Naive B cell (primary cell): ENCODE measurements around the gene CLDN3. TPM values are rescaled to one million over a fixed set of nuclear protein-coding genes. Genes with fewer than 3 reads are reported as not detected.
"Not testable (repeated sequence)": the region's sequence is repeated elsewhere in the genome, so short reads cannot be mapped to it uniquely, and the experiment has no call there.

Source experiments
- ATAC-seq, 2 donors: fragments of 150-1000 bp; cut with Tn5 transposase; 2 replicates each; pipeline ENCODE4 v1.10.0; 2021; ENCODE audit warnings: low read depth in 2 of 2, mild to moderate bottlenecking in 2 of 2, moderate library complexity in 2 of 2
- DNase-seq: peaks from one replicate; pipeline ENCODE4 v3.0.0; 2022
- H3K27ac Mint-ChIP-seq, 6 donors: one replicate each; pipeline ENCODE4 v1.8.0; 2020 to 2022; ENCODE audit warnings: mild to moderate bottlenecking in 6 of 6, mixed read lengths in 6 of 6, moderate library complexity in 5 of 6, inconsistent platforms in 2 of 6
- H3K27me3 Mint-ChIP-seq, 3 donors: one replicate each; pipeline ENCODE4 v1.8.0; 2021 to 2022; ENCODE audit warnings: mixed read lengths in 3 of 3, mild to moderate bottlenecking in 1 of 3
- H3K36me3 Mint-ChIP-seq, 2 donors: one replicate each; pipeline ENCODE4 v1.8.0; 2020 to 2022; ENCODE audit warnings: mixed read lengths in 2 of 2, inconsistent platforms in 1 of 2, mild to moderate bottlenecking in 1 of 2
- H3K4me1 Mint-ChIP-seq, 3 donors: one replicate each; pipeline ENCODE4 v1.8.0; 2020 to 2022; ENCODE audit warnings: mixed read lengths in 3 of 3, inconsistent platforms in 1 of 3, mild to moderate bottlenecking in 1 of 3, moderate library complexity in 1 of 3
- H3K4me3 Mint-ChIP-seq, 8 donors: one replicate each; pipeline ENCODE4 v1.8.0; 2020 to 2022; ENCODE audit warnings: mild to moderate bottlenecking in 8 of 8, mixed read lengths in 8 of 8, moderate library complexity in 8 of 8, inconsistent platforms in 2 of 8
- H3K9me3 Mint-ChIP-seq, 7 donors: one replicate each; pipeline ENCODE4 v1.8.0; 2020 to 2022; ENCODE audit warnings: mixed read lengths in 7 of 7, mild to moderate bottlenecking in 5 of 7, inconsistent platforms in 2 of 7, moderate library complexity in 1 of 7
- polyA plus RNA-seq, 6 donors: library from polyadenylated mRNA; unstranded; fragments of 300-500 nt; fragmentation: Illumina TruSeq; gene quantifications; one replicate each; pipeline ENCODE4 v1.2.3, GENCODE V29; 2021; ENCODE audit warnings: low read depth in 6 of 6

CLDN3 gene
- polyA plus RNA-seq, 6 donors from 2014 or later, result not detected

DNA sequence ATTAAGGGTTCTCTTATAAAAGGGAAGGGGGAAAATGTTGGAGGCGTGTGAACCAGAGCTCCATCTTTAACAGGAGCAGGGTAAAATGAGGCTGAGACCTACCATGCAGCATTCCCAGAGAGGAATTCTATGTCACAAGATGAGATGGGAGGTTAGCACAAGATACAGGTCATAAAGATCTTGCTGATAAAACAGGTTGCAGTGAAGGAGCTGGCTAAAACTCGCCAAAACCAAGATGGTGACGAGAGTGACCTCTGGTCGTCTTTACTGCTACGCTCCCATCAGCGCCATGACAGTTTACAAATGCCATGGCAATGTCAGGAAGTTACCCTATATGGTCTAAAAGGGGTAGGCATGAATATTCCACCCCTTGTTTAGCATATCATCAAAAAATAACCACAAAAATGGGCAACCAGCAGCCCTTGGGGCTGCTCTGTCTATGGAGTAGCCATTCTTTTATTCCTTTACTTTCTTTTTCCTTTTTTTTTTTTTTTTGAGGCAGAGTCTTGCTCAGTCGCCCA lies 21.2 kb upstream of the CLDN3 start:
- H3K27me3 Mint-ChIP-seq, H3K4me3 Mint-ChIP-seq, DNase-seq, H3K36me3 Mint-ChIP-seq, ATAC-seq: not testable (repeated sequence)
- Mint-ChIP-seq H3K4me1 (peaks cover 0 to 12% (median 0%) of the 10 kb centered on the region in 3 donors), H3K27ac (peak overlapping the region in 2 of 6 donors; percentile 36 to 44), H3K9me3 (peaks cover 0 to 23% (median 11%) of the 10 kb centered on the region in 7 donors)

GRCh38 chr7:73789051-73789450 lies 19.0 kb upstream of the CLDN3 start:
- ATAC-seq, result no peak
- DNase-seq, result no peak
- Mint-ChIP-seq H3K9me3 (peaks cover 0 to 23% (median 11%) of the 10 kb centered on the region in 7 donors), H3K4me1 (peaks cover 0 to 7% (median 0%) of the 10 kb centered on the region in 3 donors), H3K27ac (no peak overlapping the region), H3K27me3 (peaks cover 0 to 16% (median 8%) of the 10 kb centered on the region in 3 donors), H3K4me3 (no peak overlapping the region), H3K36me3 (peaks cover 0 to 6% of the 10 kb centered on the region in 2 donors)

GRCh38 chr7:73787786-73788048 lies 17.6 kb upstream of the CLDN3 start:
- not testable (repeated sequence) for ATAC-seq, H3K4me1 Mint-ChIP-seq, H3K36me3 Mint-ChIP-seq, H3K27ac Mint-ChIP-seq, DNase-seq
- H3K27me3 Mint-ChIP-seq, result peaks cover 0 to 16% (median 8%) of the 10 kb centered on the region in 3 donors
- peaks cover 0 to 23% (median 11%) of the 10 kb centered on the region in 7 donors for H3K9me3 Mint-ChIP-seq
- peak overlapping the region in 1 of 8 donors; percentile 61 for H3K4me3 Mint-ChIP-seq

DNA sequence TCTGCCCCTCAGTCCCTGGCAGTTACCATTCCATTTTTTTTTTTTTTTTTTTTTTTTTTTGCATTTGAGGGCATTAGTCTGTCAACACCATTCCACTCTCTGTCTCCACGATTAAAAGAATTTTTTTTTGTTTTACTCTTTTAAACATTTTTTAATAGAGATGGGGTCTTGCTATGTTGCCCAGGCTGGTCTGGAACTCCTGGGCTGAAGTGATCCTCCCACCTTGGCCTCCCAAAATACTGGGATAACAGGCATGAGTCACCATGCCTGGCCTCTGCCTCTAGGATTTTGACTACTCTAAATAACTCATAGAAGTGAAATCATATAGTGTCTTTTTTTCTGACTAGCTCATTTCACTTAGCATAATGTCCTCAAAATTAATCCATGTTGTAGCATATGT lies 16.5 kb upstream of the CLDN3 start:
- peaks cover 0 to 4% of the 10 kb centered on the region in 2 donors for H3K36me3 Mint-ChIP-seq

DNA sequence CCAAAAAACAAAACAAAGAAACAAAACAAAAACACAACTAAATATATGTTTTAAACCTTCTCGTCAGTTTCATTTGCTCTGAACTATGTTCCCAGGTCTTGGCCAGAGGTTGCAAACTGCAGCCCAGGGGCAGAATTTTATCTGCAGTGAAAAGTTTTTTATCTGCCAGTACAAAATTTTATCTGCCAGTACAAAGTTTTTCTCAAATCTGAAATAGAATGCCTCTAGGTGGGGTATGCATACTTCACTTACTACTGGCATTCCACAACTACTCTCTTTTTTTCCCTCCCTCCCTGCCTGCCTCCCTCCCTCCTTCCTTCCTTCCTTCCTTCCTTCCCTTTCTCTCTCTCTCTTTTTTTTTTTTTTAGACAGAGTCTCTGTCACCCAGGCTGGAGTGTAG lies 9.4 kb upstream of the CLDN3 start:
- no peak for DNase-seq
- Mint-ChIP-seq H3K4me1 (no peaks in the 10 kb centered on the region), H3K9me3 (peaks cover 0 to 17% (median 10%) of the 10 kb centered on the region in 7 donors), H3K27ac (no peak overlapping the region), H3K27me3 (peaks cover 0 to 26% (median 3%) of the 10 kb centered on the region in 3 donors), H3K4me3 (no peak overlapping the region), H3K36me3 (peaks cover 0 to 8% of the 10 kb centered on the region in 2 donors)
- no peak for ATAC-seq

More for the DNA sequence above, 16.5 kb upstream of the CLDN3 start:
- H3K27me3 Mint-ChIP-seq, result peaks cover 0 to 11% (median under 1%) of the 10 kb centered on the region in 3 donors
- no peak overlapping the region for H3K27ac Mint-ChIP-seq
- H3K9me3 Mint-ChIP-seq, result peaks cover 0 to 29% (median 11%) of the 10 kb centered on the region in 7 donors
- DNase-seq (no peak), ATAC-seq (no peak)
- H3K4me3 Mint-ChIP-seq, result no peak overlapping the region
- H3K4me1 Mint-ChIP-seq, result no peaks in the 10 kb centered on the region

DNA sequence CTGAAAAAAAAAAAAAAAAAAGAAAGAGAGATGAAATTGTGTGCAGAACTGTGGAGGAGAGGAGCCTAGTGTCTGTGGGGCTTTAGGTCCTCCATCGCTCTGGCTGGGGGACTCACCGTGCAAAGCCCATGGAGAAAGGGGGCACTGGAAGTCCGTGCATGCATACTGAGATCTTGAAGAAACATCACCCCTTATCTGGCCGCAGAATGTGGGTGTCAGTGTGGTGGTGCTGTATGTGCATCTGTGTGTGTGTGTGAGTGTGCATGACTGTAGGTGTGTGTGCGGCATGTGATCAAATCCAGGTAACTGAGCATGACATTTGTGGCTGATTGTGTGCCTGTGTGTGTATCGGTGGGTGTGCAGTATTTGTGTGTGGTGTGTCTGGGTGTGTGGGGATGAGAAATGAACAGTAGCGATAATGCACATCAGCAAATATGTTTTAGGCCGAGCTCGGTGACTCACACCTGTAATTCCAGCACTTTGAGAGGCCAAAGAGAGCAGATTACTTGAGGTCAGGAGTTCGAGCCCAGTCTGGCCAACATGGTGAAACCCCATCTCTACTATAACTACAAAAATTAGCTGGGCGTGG lies 8.8 kb upstream of the CLDN3 start:
- Mint-ChIP-seq H3K36me3 (peaks cover 0 to 8% of the 10 kb centered on the region in 2 donors), H3K9me3 (peaks cover 0 to 17% (median 8%) of the 10 kb centered on the region in 7 donors), H3K4me1 (no peaks in the 10 kb centered on the region), H3K4me3 (no peak overlapping the region), H3K27ac (no peak overlapping the region), H3K27me3 (peaks cover 0 to 31% (median 8%) of the 10 kb centered on the region in 3 donors)
- no peak for DNase-seq
- ATAC-seq, result no peak

DNA sequence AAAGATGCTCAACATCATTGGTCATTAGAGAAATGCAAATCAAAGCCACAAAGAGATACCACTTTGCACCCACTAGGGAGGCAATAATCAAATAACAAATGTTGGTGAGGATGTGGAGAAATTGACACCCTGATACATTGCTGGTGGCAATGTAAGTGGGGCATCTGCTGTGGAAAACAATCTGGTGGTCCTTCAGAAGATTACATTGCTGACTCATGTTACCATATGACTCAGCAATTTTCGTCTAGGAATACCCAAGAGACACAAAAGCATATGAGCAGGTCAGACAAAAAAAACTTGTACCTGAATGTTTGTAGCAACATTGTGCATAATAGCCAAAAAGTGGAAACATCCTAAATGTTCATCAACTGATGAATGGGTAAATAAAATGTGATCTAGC lies 4.9 kb upstream of the CLDN3 start:
- ATAC-seq, result no peak
- Mint-ChIP-seq H3K27me3 (peaks cover 18 to 55% (median 21%) of the 10 kb centered on the region in 3 donors), H3K36me3 (no peaks in the 10 kb centered on the region), H3K4me3 (no peak overlapping the region), H3K9me3 (peaks cover 0 to 4% (median 0%) of the 10 kb centered on the region in 7 donors), H3K4me1 (peaks cover 4 to 24% (median 5%) of the 10 kb centered on the region in 3 donors), H3K27ac (no peak overlapping the region)
- DNase-seq, result no peak

DNA sequence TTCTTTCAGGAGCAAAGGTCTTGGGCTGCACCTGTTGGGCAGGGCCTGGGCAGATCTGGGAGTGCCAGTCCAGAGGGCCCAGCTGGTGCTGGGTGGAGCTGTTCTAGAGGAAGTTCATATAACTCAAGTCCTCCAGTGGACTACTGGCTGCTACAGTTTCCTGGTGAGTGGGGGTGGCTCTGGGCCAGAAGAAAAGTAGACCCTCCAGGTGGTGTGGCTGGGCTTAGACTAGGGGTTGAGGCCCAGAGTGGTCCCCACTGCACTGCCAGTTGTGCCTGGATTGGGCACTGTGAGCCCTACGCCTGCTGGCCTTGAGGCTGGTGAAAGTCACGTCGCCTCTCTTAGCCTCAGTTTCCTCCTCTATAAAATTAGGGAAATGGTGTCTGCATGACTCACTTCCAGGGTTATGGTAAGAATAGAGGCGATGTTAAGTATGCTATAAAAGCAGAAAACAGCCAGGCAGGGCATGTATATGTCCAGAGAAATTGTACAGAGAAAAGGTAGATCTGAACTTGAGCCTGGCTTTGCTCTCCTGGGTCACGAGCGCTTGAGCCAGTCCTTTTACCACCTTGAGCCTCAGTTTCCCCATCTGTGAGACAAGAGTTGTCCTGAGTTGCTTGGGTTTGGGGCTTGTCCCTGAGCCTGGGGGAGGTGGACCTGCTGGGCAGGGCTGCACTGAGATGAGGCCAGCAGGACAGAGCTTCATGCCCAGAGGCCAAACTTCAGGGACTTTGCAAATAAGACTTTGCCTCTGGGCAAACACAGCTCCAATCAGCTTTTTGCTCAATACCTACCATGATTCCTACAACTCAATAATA lies 3.8 kb upstream of the CLDN3 start:
- Mint-ChIP-seq H3K27me3 (peaks cover 21 to 57% (median 24%) of the 10 kb centered on the region in 3 donors), H3K27ac (no peak overlapping the region), H3K4me1 (peaks cover 4 to 29% (median 8%) of the 10 kb centered on the region in 3 donors), H3K9me3 (peaks cover 0 to 4% (median 0%) of the 10 kb centered on the region in 7 donors), H3K4me3 (no peak overlapping the region), H3K36me3 (no peaks in the 10 kb centered on the region)
- no peak for DNase-seq
- no peak for ATAC-seq

DNA sequence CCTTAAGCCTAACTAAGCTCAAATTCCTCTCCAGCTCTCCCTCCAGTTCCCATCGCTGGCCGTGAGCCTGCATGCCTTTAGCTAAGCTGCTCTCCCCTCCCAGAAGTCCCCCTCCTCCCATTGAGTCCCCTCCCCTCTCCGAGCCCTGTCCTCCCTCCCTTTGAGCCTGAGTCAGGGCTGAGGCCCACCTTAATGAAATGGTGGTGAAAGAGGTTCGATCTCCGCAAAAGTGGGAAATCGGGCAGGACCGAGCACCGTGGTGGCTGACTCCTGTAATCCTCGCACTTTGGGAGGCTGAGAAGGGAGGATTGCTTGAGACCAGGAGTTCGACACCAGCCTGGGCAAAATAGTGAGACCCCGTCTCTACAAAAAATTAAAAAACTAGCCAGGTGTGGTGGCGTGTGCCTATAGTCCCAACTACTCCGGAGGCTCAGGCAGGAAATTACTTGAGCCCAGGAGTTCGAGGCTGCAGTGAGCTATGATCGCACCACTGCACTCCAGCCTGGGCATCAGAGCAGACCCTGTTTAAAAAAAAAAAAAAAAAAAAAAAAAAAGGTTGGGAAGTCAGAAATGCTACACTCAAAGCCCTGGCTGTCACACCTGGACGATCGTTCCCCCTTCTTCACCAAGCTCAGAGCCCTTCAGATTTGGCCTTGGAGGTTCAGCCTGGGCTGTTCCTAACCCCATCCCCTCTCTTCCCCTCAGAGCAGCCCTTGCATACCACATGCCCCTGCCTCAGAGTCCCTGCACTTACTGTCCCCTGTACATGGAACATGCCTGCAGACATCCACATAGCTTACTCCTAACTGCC lies 995 bp upstream of the CLDN3 start:
- Mint-ChIP-seq H3K36me3 (no peaks in the 10 kb centered on the region), H3K9me3 (peaks cover 0 to 4% (median 2%) of the 10 kb centered on the region in 7 donors), H3K4me1 (peaks cover 4 to 29% (median 8%) of the 10 kb centered on the region in 3 donors), H3K27me3 (peaks cover 32 to 73% (median 50%) of the 10 kb centered on the region in 3 donors), H3K4me3 (peak overlapping the region in 7 of 8 donors; percentile 59 to 87 (median 69)), H3K27ac (no peak overlapping the region)
- DNase-seq (no peak), ATAC-seq (no peak)

GRCh38 chr7:73769481-73770001 lies 529 bp downstream of the CLDN3 start:
- no peak for DNase-seq
- no peak overlapping the region for H3K27ac Mint-ChIP-seq
- peaks cover 0 to 3% (median 0%) of the 10 kb centered on the region in 7 donors for H3K9me3 Mint-ChIP-seq
- ATAC-seq, result no peak
- H3K4me1 Mint-ChIP-seq, result peaks cover 4 to 29% (median 8%) of the 10 kb centered on the region in 3 donors
- H3K36me3 Mint-ChIP-seq, result no peaks in the 10 kb centered on the region
- peaks cover 32 to 68% (median 50%) of the 10 kb centered on the region in 3 donors for H3K27me3 Mint-ChIP-seq
- peak overlapping the region in 4 of 8 donors; percentile 29 to 75 (median 56) for H3K4me3 Mint-ChIP-seq

DNA sequence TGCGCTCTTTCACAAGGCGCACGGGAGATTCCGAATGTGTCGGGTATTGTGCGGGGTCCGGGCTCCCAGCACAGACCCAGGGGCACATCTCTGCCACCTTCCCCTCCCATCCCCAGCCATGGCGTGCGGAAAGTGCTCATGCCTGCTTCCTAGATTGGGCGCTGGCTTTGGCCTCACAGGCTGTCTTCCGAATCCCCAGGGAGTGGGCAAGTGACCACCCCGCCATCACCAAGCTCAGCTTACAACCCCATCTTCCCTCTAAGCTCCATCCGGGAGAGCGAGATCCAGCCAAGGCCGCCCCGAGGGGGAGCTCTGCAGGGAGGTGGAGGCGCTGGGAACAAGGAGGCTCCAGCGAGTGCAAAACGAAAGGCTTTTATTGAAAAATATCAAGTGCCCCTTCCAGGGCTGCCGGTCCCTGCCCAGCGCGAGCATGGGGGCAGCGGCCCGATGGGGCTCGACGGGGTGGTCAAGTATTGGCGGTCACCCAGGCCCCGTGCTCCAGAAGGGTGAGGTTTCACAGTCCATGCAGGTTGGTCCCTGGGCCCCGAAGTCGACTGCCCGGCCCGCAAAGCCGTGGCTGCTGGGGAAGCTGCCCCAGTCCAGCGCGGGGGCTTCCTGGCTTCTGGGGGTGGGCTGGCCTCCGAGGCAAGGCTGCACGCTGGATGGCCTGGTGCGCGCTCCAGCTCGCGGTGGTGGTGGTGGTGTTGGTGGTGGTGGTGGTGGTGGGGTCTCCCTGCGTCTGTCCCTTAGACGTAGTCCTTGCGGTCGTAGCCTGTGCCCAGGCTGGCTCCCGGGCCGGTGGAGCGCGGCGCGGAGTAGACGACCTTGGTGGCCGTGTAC lies 1.2 kb downstream of the CLDN3 start:
- DNase-seq (no peak), ATAC-seq (no peak)
- Mint-ChIP-seq H3K9me3 (peaks cover 0 to 3% (median 0%) of the 10 kb centered on the region in 7 donors), H3K27ac (no peak overlapping the region), H3K4me3 (peak overlapping the region in 3 of 8 donors; percentile 26 to 79 (median 33)), H3K36me3 (no peaks in the 10 kb centered on the region), H3K27me3 (peaks cover 28 to 63% (median 50%) of the 10 kb centered on the region in 3 donors), H3K4me1 (peaks cover 4 to 29% (median 8%) of the 10 kb centered on the region in 3 donors)

GRCh38 chr7:73766556-73767229 lies 3.4 kb downstream of the CLDN3 start:
- ATAC-seq (no peak), DNase-seq (no peak)
- Mint-ChIP-seq H3K4me3 (no peak overlapping the region), H3K27me3 (peaks cover 19 to 67% (median 58%) of the 10 kb centered on the region in 3 donors), H3K9me3 (peaks cover 0 to 3% (median 0%) of the 10 kb centered on the region in 7 donors), H3K36me3 (no peaks in the 10 kb centered on the region), H3K27ac (no peak overlapping the region), H3K4me1 (peaks cover 4 to 23% (median 13%) of the 10 kb centered on the region in 3 donors)
